ENCODE results near the gene QRFPR. TPM values are rescaled to one million over a fixed set of nuclear protein-coding genes. Genes with fewer than 3 reads are reported as not detected.
"Not testable (repeated sequence)": the region's sequence is repeated elsewhere in the genome, so short reads cannot be mapped to it uniquely, and the experiment has no call there.

QRFPR gene
- total and polyA plus RNA-seq, 10 donors = not detected

- TF ChIP-seq, protein P1, sequence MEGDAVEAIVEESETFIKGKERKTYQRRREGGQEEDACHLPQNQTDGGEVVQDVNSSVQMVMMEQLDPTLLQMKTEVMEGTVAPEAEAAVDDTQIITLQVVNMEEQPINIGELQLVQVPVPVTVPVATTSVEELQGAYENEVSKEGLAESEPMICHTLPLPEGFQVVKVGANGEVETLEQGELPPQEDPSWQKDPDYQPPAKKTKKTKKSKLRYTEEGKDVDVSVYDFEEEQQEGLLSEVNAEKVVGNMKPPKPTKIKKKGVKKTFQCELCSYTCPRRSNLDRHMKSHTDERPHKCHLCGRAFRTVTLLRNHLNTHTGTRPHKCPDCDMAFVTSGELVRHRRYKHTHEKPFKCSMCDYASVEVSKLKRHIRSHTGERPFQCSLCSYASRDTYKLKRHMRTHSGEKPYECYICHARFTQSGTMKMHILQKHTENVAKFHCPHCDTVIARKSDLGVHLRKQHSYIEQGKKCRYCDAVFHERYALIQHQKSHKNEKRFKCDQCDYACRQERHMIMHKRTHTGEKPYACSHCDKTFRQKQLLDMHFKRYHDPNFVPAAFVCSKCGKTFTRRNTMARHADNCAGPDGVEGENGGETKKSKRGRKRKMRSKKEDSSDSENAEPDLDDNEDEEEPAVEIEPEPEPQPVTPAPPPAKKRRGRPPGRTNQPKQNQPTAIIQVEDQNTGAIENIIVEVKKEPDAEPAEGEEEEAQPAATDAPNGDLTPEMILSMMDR (IDR thresholded peaks at IDR 0.05 in 8 of 11, conservative IDR thresholded peaks at IDR 0.05 in 3 of 11) = no peak
- no peak for TF ChIP-seq POLR2A (IDR thresholded peaks at IDR 0.05)
- no peak for TF ChIP-seq POLR2AphosphoS5 (IDR thresholded peaks at IDR 0.05)
- no peaks in the 10 kb centered on the region for H3K9me3 ChIP-seq
- H3K36me3 ChIP-seq = no peaks in the 10 kb centered on the region
- no peak overlapping the region for H3K27ac ChIP-seq
- H3K27me3 ChIP-seq (replicated peaks in 1 of 7) = no peaks in the 10 kb centered on the region
- no peak overlapping the region for H3K4me3 ChIP-seq
- DNase-seq = no peak
- intact Hi-C loops (cut with DNase I; ENCODE audit: low total_unique reads) = no loop called here
- 16 to 59% (median 50%) methylated on average over 1 of the region's 1 CpG for WGBS, 5 donors
- H3K4me1 ChIP-seq = no peaks in the 10 kb centered on the region
Measured at GRCh38 chr4:121326597-121326996, 54.2 kb downstream of the QRFPR start.

DNA sequence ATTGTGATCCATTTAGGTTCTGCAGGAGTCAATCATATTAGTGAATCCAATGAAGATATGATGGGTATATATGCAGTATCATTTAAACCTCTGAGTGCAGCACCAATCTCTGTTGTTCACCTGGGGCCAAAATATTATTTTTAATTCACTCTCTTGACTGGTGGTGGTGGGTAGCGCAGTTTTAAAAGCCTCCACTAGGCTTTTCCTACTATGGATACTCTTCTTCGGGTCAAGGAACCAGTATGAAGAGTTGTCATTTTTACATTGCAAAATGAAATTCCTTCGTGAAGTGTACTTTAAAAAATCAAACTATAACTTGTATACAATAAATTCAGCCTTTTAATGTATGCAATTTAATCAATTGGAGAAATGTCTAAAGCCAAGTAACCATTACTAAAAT lies 56.5 kb downstream of the QRFPR start:
- H3K27me3 ChIP-seq (replicated peaks in 1 of 7) = no peaks in the 10 kb centered on the region
- no peak overlapping the region for H3K4me3 ChIP-seq
- WGBS, 5 donors = 80 to 92% (median 88%) methylated on average over 3 of the region's 3 CpGs
- no peaks in the 10 kb centered on the region for H3K36me3 ChIP-seq
- intact Hi-C loops (cut with DNase I; ENCODE audit: low total_unique reads) = no loop called here
- no peaks in the 10 kb centered on the region for H3K4me1 ChIP-seq
- TF ChIP-seq POLR2AphosphoS5 (IDR thresholded peaks at IDR 0.05) (no peak), POLR2A (IDR thresholded peaks at IDR 0.05) (no peak)
- TF ChIP-seq, protein P1 (IDR thresholded peaks at IDR 0.05 in 8 of 11, conservative IDR thresholded peaks at IDR 0.05 in 3 of 11) = no peak
- no peak for DNase-seq
- H3K27ac ChIP-seq = no peak overlapping the region
- H3K9me3 ChIP-seq = no peaks in the 10 kb centered on the region

GRCh38 chr4:121321466-121321865 lies 59.4 kb downstream of the QRFPR start:
- TF ChIP-seq POLR2AphosphoS5 (IDR thresholded peaks at IDR 0.05) (no peak), POLR2A (IDR thresholded peaks at IDR 0.05) (no peak)
- TF ChIP-seq, protein P1 (IDR thresholded peaks at IDR 0.05 in 8 of 11, conservative IDR thresholded peaks at IDR 0.05 in 3 of 11) = no peak
- intact Hi-C loops (cut with DNase I; ENCODE audit: low total_unique reads) = no loop called here
- WGBS, 5 donors = 49 to 66% (median 57%) methylated on average over 3 of the region's 3 CpGs
- H3K4me3 ChIP-seq = no peak overlapping the region
- no peaks in the 10 kb centered on the region for H3K27me3 ChIP-seq (replicated peaks in 1 of 7)
- H3K27ac ChIP-seq = no peak overlapping the region
- H3K36me3 ChIP-seq = no peaks in the 10 kb centered on the region
- H3K4me1 ChIP-seq = no peaks in the 10 kb centered on the region
- DNase-seq = no peak
- H3K9me3 ChIP-seq = peaks cover 0 to 10% (median 0%) of the 10 kb centered on the region in 8 donors

GRCh38 chr4:121316091-121316490 lies 64.7 kb downstream of the QRFPR start:
- H3K9me3 ChIP-seq = peaks cover 0 to 10% (median 0%) of the 10 kb centered on the region in 8 donors
- DNase-seq = no peak
- intact Hi-C loops (cut with DNase I; ENCODE audit: low total_unique reads) = no loop called here
- no peaks in the 10 kb centered on the region for H3K27me3 ChIP-seq (replicated peaks in 1 of 7)
- TF ChIP-seq POLR2AphosphoS5 (IDR thresholded peaks at IDR 0.05) (no peak), POLR2A (IDR thresholded peaks at IDR 0.05) (no peak)
- TF ChIP-seq, protein P1 (IDR thresholded peaks at IDR 0.05 in 8 of 11, conservative IDR thresholded peaks at IDR 0.05 in 3 of 11) = no peak
- H3K4me3 ChIP-seq = no peak overlapping the region
- H3K36me3 ChIP-seq = no peaks in the 10 kb centered on the region
- WGBS, 5 donors = 82 to 89% (median 86%) methylated on average over 2 of the region's 2 CpGs
- no peaks in the 10 kb centered on the region for H3K4me1 ChIP-seq
- H3K27ac ChIP-seq = no peak overlapping the region

GRCh38 chr4:121313430-121313829 lies 67.4 kb downstream of the QRFPR start:
- WGBS, 5 donors = 59 to 91% (median 88%) methylated on average over 2 of the region's 2 CpGs
- H3K27me3 ChIP-seq (replicated peaks in 1 of 7); H3K9me3 ChIP-seq; H3K27ac ChIP-seq; intact Hi-C loops (cut with DNase I; ENCODE audit: low total_unique reads); H3K36me3 ChIP-seq; H3K4me3 ChIP-seq; DNase-seq; H3K4me1 ChIP-seq: not testable (repeated sequence)

Data from spleen (tissue), 11 donors.